Thoracic aorta (tissue), 2 donors: ENCODE data around the gene LLCFC1. TPM values are rescaled to one million over a fixed set of nuclear protein-coding genes. Genes with fewer than 3 reads are reported as not detected.

Source experiments
- ATAC-seq: fragments of 150-250 bp; one replicate; pipeline ENCODE4 v1.8.0; 2017; ENCODE audit warnings: low read depth; ENCODE audit not compliant: insufficient number of reproducible peaks, low FRiP score
- DNase-seq: peaks from one replicate; pipeline ENCODE4 v3.0.0-alpha.2; 2020; ENCODE audit warnings: low spot score
- H3K27ac ChIP-seq, 2 donors: fragments of 200-600 bp; sonication (generic); 1 replicate in 1 of 2; 2 replicates in 1 of 2; pipeline ENCODE4 v1.5.1; 2016; ENCODE audit warnings: mild to moderate bottlenecking in 2 of 2, moderate library complexity in 2 of 2
- H3K27me3 ChIP-seq: fragments of 200-600 bp; sonication (generic); replicated peaks from 2 replicates; pipeline ENCODE4 v1.6.0; 2016; ENCODE audit warnings: mild to moderate bottlenecking; ENCODE audit not compliant: insufficient read depth
- H3K36me3 ChIP-seq: fragments of 200-600 bp; sonication (generic); one replicate; pipeline ENCODE4 v1.5.1; 2016
- H3K4me1 ChIP-seq, 2 donors: fragments of 200-600 bp; sonication (generic); 1 replicate in 1 of 2; 2 replicates in 1 of 2; pipeline versions ENCODE4 v1.5.1 to v1.6.0; 2016; ENCODE audit warnings: low read depth in 2 of 2, mild to moderate bottlenecking in 1 of 2; ENCODE audit not compliant: control insufficient read depth in 1 of 2
- H3K4me3 ChIP-seq: fragments of 200-600 bp; sonication (generic); 2 replicates; pipeline ENCODE4 v1.5.1; 2016; ENCODE audit warnings: mild to moderate bottlenecking
- H3K9me3 ChIP-seq: fragments of 200-600 bp; sonication (generic); 2 replicates; pipeline ENCODE4 v1.5.1; 2016
- total RNA-seq, 2 donors: library from RNA; depleted of rRNA; stranded (reverse); fragments of >200 nt; gene quantifications; one replicate each; pipeline versions ENCODE4 v1.1.0 to v1.2.3, GENCODE V29; 2016
- TF ChIP-seq, protein P1 (sequence below): fragments of 200-600 bp; sonication (generic); IDR thresholded peaks from one replicate; pipeline ENCODE4 v1.5.1; 2019; ENCODE audit warnings: antibody characterized with exemption

The LLCFC1 gene
- total RNA-seq, 2 donors from 2014 or later: not detected

DNA sequence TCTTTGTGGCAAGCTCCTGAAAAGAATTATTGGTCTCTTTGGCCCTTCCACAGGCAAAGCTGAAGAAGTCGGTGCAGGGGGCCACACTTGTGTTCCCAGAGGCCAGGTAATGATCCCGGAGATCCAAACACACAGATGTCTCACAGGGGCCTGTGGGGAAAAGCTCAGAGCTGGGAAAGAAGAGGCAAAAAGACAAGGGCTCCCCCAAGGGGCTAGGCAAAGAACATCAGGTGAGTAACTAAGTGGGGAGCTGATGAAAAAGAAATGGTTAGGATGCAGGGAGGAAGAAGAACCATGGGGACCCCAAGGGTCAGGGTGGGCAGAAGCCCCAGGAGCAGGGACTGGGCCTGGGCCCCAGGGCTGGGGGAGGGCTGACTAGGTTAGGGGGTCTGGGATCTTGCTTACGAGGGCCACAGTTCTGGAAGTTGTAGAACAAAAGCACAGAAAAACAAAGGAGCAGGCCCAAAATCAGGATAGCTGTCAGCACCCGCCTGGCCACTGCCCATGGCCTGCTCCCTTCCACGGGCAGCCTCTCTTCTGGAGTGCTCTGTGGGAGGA lies 21.8 kb downstream of the LLCFC1 start:
- TF ChIP-seq, protein P1, sequence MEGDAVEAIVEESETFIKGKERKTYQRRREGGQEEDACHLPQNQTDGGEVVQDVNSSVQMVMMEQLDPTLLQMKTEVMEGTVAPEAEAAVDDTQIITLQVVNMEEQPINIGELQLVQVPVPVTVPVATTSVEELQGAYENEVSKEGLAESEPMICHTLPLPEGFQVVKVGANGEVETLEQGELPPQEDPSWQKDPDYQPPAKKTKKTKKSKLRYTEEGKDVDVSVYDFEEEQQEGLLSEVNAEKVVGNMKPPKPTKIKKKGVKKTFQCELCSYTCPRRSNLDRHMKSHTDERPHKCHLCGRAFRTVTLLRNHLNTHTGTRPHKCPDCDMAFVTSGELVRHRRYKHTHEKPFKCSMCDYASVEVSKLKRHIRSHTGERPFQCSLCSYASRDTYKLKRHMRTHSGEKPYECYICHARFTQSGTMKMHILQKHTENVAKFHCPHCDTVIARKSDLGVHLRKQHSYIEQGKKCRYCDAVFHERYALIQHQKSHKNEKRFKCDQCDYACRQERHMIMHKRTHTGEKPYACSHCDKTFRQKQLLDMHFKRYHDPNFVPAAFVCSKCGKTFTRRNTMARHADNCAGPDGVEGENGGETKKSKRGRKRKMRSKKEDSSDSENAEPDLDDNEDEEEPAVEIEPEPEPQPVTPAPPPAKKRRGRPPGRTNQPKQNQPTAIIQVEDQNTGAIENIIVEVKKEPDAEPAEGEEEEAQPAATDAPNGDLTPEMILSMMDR: no peak
- H3K9me3 ChIP-seq: no peaks in the 10 kb centered on the region
- H3K4me1 ChIP-seq: no peaks in the 10 kb centered on the region
- no peaks in the 10 kb centered on the region for H3K36me3 ChIP-seq
- no peak for ATAC-seq
- H3K4me3 ChIP-seq: no peak overlapping the region
- no peaks in the 10 kb centered on the region for H3K27me3 ChIP-seq
- no peak overlapping the region for H3K27ac ChIP-seq
- no peak for DNase-seq

DNA sequence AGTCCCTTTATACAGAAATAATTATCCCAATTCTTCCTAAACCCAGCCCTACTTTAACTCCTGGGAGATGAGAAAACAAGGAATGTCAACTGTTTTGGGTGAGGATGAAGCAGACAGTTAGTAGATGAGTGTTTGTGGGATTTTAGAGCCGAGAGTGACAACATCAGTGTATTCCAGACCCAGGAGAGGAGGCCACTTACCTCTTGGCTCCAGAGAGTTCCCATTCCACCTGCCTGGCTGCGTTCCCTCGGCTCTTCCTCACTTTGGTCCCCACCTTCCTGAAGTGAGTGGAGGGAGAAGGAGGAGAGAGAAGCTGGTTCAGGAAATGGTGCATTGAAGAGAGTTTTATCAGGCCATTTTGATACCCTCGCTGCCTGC lies 22.3 kb downstream of the LLCFC1 start:
- DNase-seq: no peak
- Histone ChIP-seq H3K36me3 (no peaks in the 10 kb centered on the region), H3K9me3 (no peaks in the 10 kb centered on the region), H3K27ac (no peak overlapping the region), H3K4me1 (no peaks in the 10 kb centered on the region), H3K4me3 (no peak overlapping the region), H3K27me3 (no peaks in the 10 kb centered on the region)
- TF ChIP-seq, protein P1: no peak
- ATAC-seq: no peak

DNA sequence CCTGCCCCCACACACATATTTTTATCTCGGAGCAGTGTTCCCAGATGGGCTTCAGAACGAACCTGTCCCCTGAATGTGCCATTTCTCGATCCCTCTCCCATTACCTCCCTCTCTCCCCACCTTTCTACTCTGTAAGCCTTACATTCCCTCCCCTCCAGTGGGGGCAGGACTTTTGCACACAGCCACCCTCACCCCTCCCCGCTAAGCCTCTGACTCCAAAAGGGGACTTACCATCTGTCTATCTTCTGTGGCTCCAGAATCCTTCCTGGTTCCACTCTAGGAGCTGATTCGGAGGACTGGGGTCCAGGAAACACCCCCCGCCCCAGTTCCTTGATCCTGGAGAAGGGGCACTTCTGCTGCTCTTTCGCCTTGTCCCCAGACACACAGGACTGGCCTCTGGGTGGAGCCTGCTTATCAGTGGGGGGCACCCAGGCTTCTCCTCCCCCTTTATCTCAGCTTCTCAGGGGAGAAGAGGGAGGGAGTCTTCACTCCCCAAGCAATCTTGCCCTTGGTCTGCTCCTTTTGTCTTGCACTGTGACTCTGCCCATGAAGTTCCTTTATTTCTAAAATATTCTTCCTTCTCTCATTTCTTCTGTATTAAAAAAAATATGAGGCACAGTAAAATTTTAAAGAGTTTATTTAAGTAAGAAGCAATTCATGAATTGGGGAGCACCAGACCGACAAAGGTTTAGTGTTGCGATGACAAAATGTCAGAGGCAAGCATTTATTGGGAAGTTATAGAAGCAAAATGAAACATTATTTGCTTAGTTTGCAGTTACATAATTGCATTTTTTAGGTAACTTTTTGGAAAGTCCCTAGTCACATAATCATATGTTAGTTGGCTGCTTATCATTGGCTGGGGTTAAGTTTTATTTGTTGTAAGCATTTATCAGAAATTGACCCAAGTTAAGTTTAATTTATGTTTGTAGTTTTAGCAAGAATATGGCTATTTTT lies 23.0 kb downstream of the LLCFC1 start, which contains the start of gene KEL:
Gene KEL (minus strand): TSS at position 391 of the 954 bp plus-strand sequence. CDS start 157 bp downstream, at position 234.
- Histone ChIP-seq H3K4me3 (no peak within 1 kb of the TSS), H3K27me3 (no peaks in the 10 kb centered on the region), H3K27ac (no peak within 1 kb of the TSS), H3K36me3 (no peaks in the 10 kb centered on the region), H3K4me1 (no peaks in the 10 kb centered on the region), H3K9me3 (no peaks in the 10 kb centered on the region)
- ATAC-seq (no peak), DNase-seq (no peak)
- TF ChIP-seq, protein P1: no peak

DNA sequence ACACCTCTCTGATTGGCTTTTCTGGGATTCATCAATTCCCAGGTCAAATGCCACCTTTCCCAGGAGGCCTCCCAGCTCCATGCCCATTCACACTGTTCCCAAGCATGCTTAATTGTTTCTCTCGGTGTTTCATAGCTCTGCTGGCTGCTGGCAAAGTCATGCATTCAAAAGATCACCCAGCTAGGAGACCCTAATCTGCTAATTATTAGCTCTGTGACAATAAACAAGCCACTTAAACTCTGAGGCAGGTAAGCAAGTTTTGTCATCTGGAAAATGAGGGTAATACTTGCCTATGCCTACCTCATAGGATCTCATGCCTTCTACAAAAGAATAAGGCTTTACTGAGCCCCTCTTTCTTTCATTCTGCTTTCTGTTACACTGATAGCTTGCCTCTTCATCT lies 23.7 kb downstream of the LLCFC1 start:
- ATAC-seq: no peak
- TF ChIP-seq, protein P1: no peak
- no peaks in the 10 kb centered on the region for H3K9me3 ChIP-seq
- no peak overlapping the region for H3K27ac ChIP-seq
- no peaks in the 10 kb centered on the region for H3K27me3 ChIP-seq
- no peak overlapping the region for H3K4me3 ChIP-seq
- H3K4me1 ChIP-seq: no peaks in the 10 kb centered on the region
- H3K36me3 ChIP-seq: no peaks in the 10 kb centered on the region
- no peak for DNase-seq

DNA sequence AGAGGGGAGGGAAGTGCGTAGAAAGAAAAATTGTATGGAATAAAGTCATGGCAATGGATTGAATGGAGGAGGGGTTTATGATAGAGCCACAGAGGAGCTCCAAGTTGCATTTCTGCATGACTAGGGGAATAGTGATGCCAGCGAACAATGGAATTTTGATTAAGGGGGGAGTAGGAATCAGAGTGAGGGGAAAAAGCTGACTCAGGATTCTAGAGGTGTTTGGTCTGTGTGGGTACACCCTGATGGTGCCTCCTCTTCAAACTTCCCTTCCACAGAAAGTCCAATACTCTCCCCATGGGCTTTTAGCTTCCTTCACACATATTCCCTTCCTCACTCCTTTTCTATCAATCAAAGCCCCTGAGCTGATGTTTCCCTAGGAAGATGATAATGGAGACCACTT lies 24.7 kb downstream of the LLCFC1 start:
- ATAC-seq: no peak
- Histone ChIP-seq H3K27me3 (no peaks in the 10 kb centered on the region), H3K36me3 (no peaks in the 10 kb centered on the region), H3K4me3 (no peak overlapping the region), H3K27ac (no peak overlapping the region), H3K4me1 (no peaks in the 10 kb centered on the region), H3K9me3 (no peaks in the 10 kb centered on the region)
- TF ChIP-seq, protein P1: no peak
- no peak for DNase-seq
